ENCODE results near the gene ITGB8. TPM values are rescaled to one million over a fixed set of nuclear protein-coding genes. Genes with fewer than 3 reads are reported as not detected.

The ITGB8 gene
- total RNA-seq, 1 donor from 2014 or later: 10.5 TPM

GRCh38 chr7:20310963-20311742 lies 19.5 kb upstream of the ITGB8 start:
- DNase-seq (ENCODE audit: low read depth) (peak; percentile 59), FAIRE-seq (no peak)
- Histone ChIP-seq H3K27me3 (ENCODE audit: control insufficient read depth, insufficient read depth, low read length) (no peaks in the 10 kb centered on the region), H3K4me3 (ENCODE audit: low read depth, low read length) (no peak overlapping the region), H3K36me3 (ENCODE audit: control insufficient read depth, insufficient read depth, low read length) (no peaks in the 10 kb centered on the region)
- peak; percentile 32 for TF ChIP-seq CTCF (IDR thresholded peaks at IDR 0.05; ENCODE audit: insufficient read depth, low read length, severe bottlenecking)

- DNase-seq (ENCODE audit: low read depth) (no peak), FAIRE-seq (no peak)
- no peak overlapping the region for H3K4me3 ChIP-seq (ENCODE audit: low read depth, low read length)
- no peak for TF ChIP-seq CTCF (IDR thresholded peaks at IDR 0.05; ENCODE audit: insufficient read depth, low read length, severe bottlenecking)
- H3K36me3 ChIP-seq (ENCODE audit: control insufficient read depth, insufficient read depth, low read length): no peaks in the 10 kb centered on the region
- no peaks in the 10 kb centered on the region for H3K27me3 ChIP-seq (ENCODE audit: control insufficient read depth, insufficient read depth, low read length)
Measured at GRCh38 chr7:20311743-20312042, 19.0 kb upstream of the ITGB8 start.

- Histone ChIP-seq H3K27me3 (ENCODE audit: control insufficient read depth, insufficient read depth, low read length) (no peaks in the 10 kb centered on the region), H3K4me3 (ENCODE audit: low read depth, low read length) (no peak overlapping the region), H3K36me3 (ENCODE audit: control insufficient read depth, insufficient read depth, low read length) (no peaks in the 10 kb centered on the region)
- FAIRE-seq (no peak), DNase-seq (ENCODE audit: low read depth) (no peak)
- TF ChIP-seq CTCF (IDR thresholded peaks at IDR 0.05; ENCODE audit: insufficient read depth, low read length, severe bottlenecking): no peak
Measured at GRCh38 chr7:20312562-20312961, 18.1 kb upstream of the ITGB8 start.

- DNase-seq (ENCODE audit: low read depth) (no peak), FAIRE-seq (no peak)
- no peaks in the 10 kb centered on the region for H3K36me3 ChIP-seq (ENCODE audit: control insufficient read depth, insufficient read depth, low read length)
- no peak for TF ChIP-seq CTCF (IDR thresholded peaks at IDR 0.05; ENCODE audit: insufficient read depth, low read length, severe bottlenecking)
- no peaks in the 10 kb centered on the region for H3K27me3 ChIP-seq (ENCODE audit: control insufficient read depth, insufficient read depth, low read length)
- no peak overlapping the region for H3K4me3 ChIP-seq (ENCODE audit: low read depth, low read length)
Measured at GRCh38 chr7:20313626-20314025, 17.1 kb upstream of the ITGB8 start.

GRCh38 chr7:20314198-20314597 lies 16.5 kb upstream of the ITGB8 start:
- no peak for DNase-seq (ENCODE audit: low read depth)
- no peaks in the 10 kb centered on the region for H3K36me3 ChIP-seq (ENCODE audit: control insufficient read depth, insufficient read depth, low read length)
- no peak for TF ChIP-seq CTCF (IDR thresholded peaks at IDR 0.05; ENCODE audit: insufficient read depth, low read length, severe bottlenecking)
- no peak overlapping the region for H3K4me3 ChIP-seq (ENCODE audit: low read depth, low read length)
- FAIRE-seq: no peak
- H3K27me3 ChIP-seq (ENCODE audit: control insufficient read depth, insufficient read depth, low read length): no peaks in the 10 kb centered on the region

- no peaks in the 10 kb centered on the region for H3K36me3 ChIP-seq (ENCODE audit: control insufficient read depth, insufficient read depth, low read length)
- no peak for FAIRE-seq
- no peak overlapping the region for H3K4me3 ChIP-seq (ENCODE audit: low read depth, low read length)
- TF ChIP-seq CTCF (IDR thresholded peaks at IDR 0.05; ENCODE audit: insufficient read depth, low read length, severe bottlenecking): no peak
- no peak for DNase-seq (ENCODE audit: low read depth)
- H3K27me3 ChIP-seq (ENCODE audit: control insufficient read depth, insufficient read depth, low read length): no peaks in the 10 kb centered on the region
Measured at GRCh38 chr7:20316706-20317105, 14.0 kb upstream of the ITGB8 start.
